ENCODE data around the gene MYO1D.

The MYO1D gene

GRCh38 chr17:32833526-32833925 is 43.4 kb downstream of the MYO1D start:
- no peak overlapping the region for H3K4me2 ChIP-seq (ENCODE audit: low read length)
- no peaks in the 10 kb centered on the region for H3K27me3 ChIP-seq (ENCODE audit: low read depth, low read length)
- no peaks in the 10 kb centered on the region for H4K20me1 ChIP-seq (ENCODE audit: insufficient read depth, low read length)
- H3K27ac ChIP-seq (ENCODE audit: low read length): no peak overlapping the region
- H3K79me2 ChIP-seq (ENCODE audit: low read length): peaks cover 94% of the 10 kb centered on the region
- no peaks in the 10 kb centered on the region for H3K36me3 ChIP-seq (replicated peaks; ENCODE audit: low read depth, low read length)
- no peak overlapping the region for H3K4me3 ChIP-seq (ENCODE audit: low read length)
- no peak overlapping the region for H3K9ac ChIP-seq (ENCODE audit: low read length)
- H3K9me3 ChIP-seq (ENCODE audit: insufficient read depth, low read length): no peaks in the 10 kb centered on the region
- TF ChIP-seq CTCF (IDR thresholded peaks at IDR 0.05; ENCODE audit: low read depth, low read length) (no peak), EZH2phosphoT487 (IDR thresholded peaks at IDR 0.05; ENCODE audit: low read depth) (no peak)
- H3K4me1 ChIP-seq (ENCODE audit: low read length): peaks cover 78% of the 10 kb centered on the region
- no peak overlapping the region for H2AFZ ChIP-seq (ENCODE audit: low read depth, low read length)

GRCh38 chr17:32833076-32833475 is 43.8 kb downstream of the MYO1D start:
- Histone ChIP-seq H3K79me2 (ENCODE audit: low read length) (peaks cover 90% of the 10 kb centered on the region), H4K20me1 (ENCODE audit: insufficient read depth, low read length) (no peaks in the 10 kb centered on the region), H3K4me3 (ENCODE audit: low read length) (no peak overlapping the region), H3K27ac (ENCODE audit: low read length) (no peak overlapping the region), H3K4me1 (ENCODE audit: low read length) (peaks cover 75% of the 10 kb centered on the region), H3K9me3 (ENCODE audit: insufficient read depth, low read length) (no peaks in the 10 kb centered on the region), H3K9ac (ENCODE audit: low read length) (no peak overlapping the region), H2AFZ (ENCODE audit: low read depth, low read length) (no peak overlapping the region), H3K27me3 (ENCODE audit: low read depth, low read length) (no peaks in the 10 kb centered on the region), H3K36me3 (replicated peaks; ENCODE audit: low read depth, low read length) (no peaks in the 10 kb centered on the region), H3K4me2 (ENCODE audit: low read length) (no peak overlapping the region)
- TF ChIP-seq EZH2phosphoT487 (IDR thresholded peaks at IDR 0.05; ENCODE audit: low read depth): no peak
- no peak for TF ChIP-seq CTCF (IDR thresholded peaks at IDR 0.05; ENCODE audit: low read depth, low read length)

GRCh38 chr17:32831627-32832243 is 45.2 kb downstream of the MYO1D start:
- Histone ChIP-seq H3K79me2 (ENCODE audit: low read length) (peaks cover 82% of the 10 kb centered on the region), H3K4me1 (ENCODE audit: low read length) (peaks cover 75% of the 10 kb centered on the region), H3K9me3 (ENCODE audit: insufficient read depth, low read length) (no peaks in the 10 kb centered on the region), H2AFZ (ENCODE audit: low read depth, low read length) (no peak overlapping the region), H3K4me2 (ENCODE audit: low read length) (peak overlapping the region; percentile 99), H3K27me3 (ENCODE audit: low read depth, low read length) (no peaks in the 10 kb centered on the region), H4K20me1 (ENCODE audit: insufficient read depth, low read length) (no peaks in the 10 kb centered on the region), H3K9ac (ENCODE audit: low read length) (peak overlapping the region; percentile 94), H3K36me3 (replicated peaks; ENCODE audit: low read depth, low read length) (no peaks in the 10 kb centered on the region), H3K4me3 (ENCODE audit: low read length) (peak overlapping the region; percentile 45), H3K27ac (ENCODE audit: low read length) (peak overlapping the region; percentile 99)
- TF ChIP-seq CTCF (IDR thresholded peaks at IDR 0.05; ENCODE audit: low read depth, low read length): no peak

GRCh38 chr17:32831223-32831622 is 45.7 kb downstream of the MYO1D start:
- Histone ChIP-seq H3K9ac (ENCODE audit: low read length) (peak overlapping the region; percentile 94), H3K36me3 (replicated peaks; ENCODE audit: low read depth, low read length) (no peaks in the 10 kb centered on the region), H3K4me3 (ENCODE audit: low read length) (peak overlapping the region; percentile 45), H3K4me1 (ENCODE audit: low read length) (peaks cover 77% of the 10 kb centered on the region), H3K9me3 (ENCODE audit: insufficient read depth, low read length) (no peaks in the 10 kb centered on the region), H2AFZ (ENCODE audit: low read depth, low read length) (no peak overlapping the region), H4K20me1 (ENCODE audit: insufficient read depth, low read length) (no peaks in the 10 kb centered on the region), H3K4me2 (ENCODE audit: low read length) (peak overlapping the region; percentile 99), H3K79me2 (ENCODE audit: low read length) (peaks cover 84% of the 10 kb centered on the region), H3K27ac (ENCODE audit: low read length) (peak overlapping the region; percentile 99), H3K27me3 (ENCODE audit: low read depth, low read length) (no peaks in the 10 kb centered on the region)
- TF ChIP-seq EZH2phosphoT487 (IDR thresholded peaks at IDR 0.05; ENCODE audit: low read depth) (no peak), CTCF (IDR thresholded peaks at IDR 0.05; ENCODE audit: low read depth, low read length) (no peak)

All from OCI-LY3 (cell line).